MM.1S (cell line): ENCODE data around the gene PLCB2.

Source experiments
- EZH2 ChIP-seq: fragments of 300-600 bp; sonication (generic); optimal IDR thresholded peaks from 2 replicates; pipeline ENCODE3; 2017; ENCODE audit warnings: low read depth, mild to moderate bottlenecking, antibody characterized with exemption, low read length, mixed read lengths
- EZH2phosphoT487 ChIP-seq: fragments of 300-600 bp; sonication (generic); IDR thresholded peaks from 2 replicates; pipeline ENCODE4 v1.6.1; 2018; ENCODE audit warnings: antibody characterized with exemption, low read length
- TF ChIP-seq, protein P1 (sequence below): fragments of 300-600 bp; sonication (generic); IDR thresholded peaks from 2 replicates; pipeline ENCODE4 v1.5.1; 2016; ENCODE audit warnings: antibody characterized with exemption, low read length, mixed read lengths

- TF ChIP-seq EZH2phosphoT487 (no peak), EZH2 (no peak)
- TF ChIP-seq, protein P1, sequence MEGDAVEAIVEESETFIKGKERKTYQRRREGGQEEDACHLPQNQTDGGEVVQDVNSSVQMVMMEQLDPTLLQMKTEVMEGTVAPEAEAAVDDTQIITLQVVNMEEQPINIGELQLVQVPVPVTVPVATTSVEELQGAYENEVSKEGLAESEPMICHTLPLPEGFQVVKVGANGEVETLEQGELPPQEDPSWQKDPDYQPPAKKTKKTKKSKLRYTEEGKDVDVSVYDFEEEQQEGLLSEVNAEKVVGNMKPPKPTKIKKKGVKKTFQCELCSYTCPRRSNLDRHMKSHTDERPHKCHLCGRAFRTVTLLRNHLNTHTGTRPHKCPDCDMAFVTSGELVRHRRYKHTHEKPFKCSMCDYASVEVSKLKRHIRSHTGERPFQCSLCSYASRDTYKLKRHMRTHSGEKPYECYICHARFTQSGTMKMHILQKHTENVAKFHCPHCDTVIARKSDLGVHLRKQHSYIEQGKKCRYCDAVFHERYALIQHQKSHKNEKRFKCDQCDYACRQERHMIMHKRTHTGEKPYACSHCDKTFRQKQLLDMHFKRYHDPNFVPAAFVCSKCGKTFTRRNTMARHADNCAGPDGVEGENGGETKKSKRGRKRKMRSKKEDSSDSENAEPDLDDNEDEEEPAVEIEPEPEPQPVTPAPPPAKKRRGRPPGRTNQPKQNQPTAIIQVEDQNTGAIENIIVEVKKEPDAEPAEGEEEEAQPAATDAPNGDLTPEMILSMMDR = no peak
These were observed 4.2 kb downstream of the PLCB2 start for GRCh38 chr15:40303576-40303975.
